Common myeloid progenitor, CD34-positive (primary cell): Measurements from ENCODE around the gene NXPH3.

ENCODE experiments used
- CTCF ChIA-PET: fragments of 350-600 bp; sonication (Branson Sonifier 250); formaldehyde crosslinking; loops from one replicate; lab custom pipeline; 2021; ENCODE audit warnings: antibody characterized with exemption; lab: Charles Lee
- POLR2A ChIA-PET: fragments of 350-600 bp; sonication (Branson Sonifier 250); formaldehyde crosslinking; loops from one replicate; lab custom pipeline; 2021; ENCODE audit warnings: antibody characterized with exemption; lab: Charles Lee
- DNase-seq, 3 donors: peaks; one replicate each; pipeline versions ENCODE4 v3.0.0 to v3.0.0-alpha.2; 2013
- H3K27ac ChIP-seq, 2 experiments: 1 replicate in 1 of 2; 2 replicates in 1 of 2; pipeline ENCODE4 v1.7.0; 2013; ENCODE audit warnings: inconsistent platforms in 2 of 2, low read length in 2 of 2, mild to moderate bottlenecking in 2 of 2, low read depth in 1 of 2, moderate library complexity in 1 of 2; ENCODE audit not compliant: severe bottlenecking in 2 of 2, insufficient read depth in 1 of 2, poor library complexity in 1 of 2
- H3K27me3 ChIP-seq, 5 experiments: replicated peaks in 2 of 5; 1 replicate in 3 of 5; 2 replicates in 2 of 5; pipeline versions ENCODE4 v1.6.1 to v1.7.0; 2013; ENCODE audit warnings: low read length in 4 of 5, mild to moderate bottlenecking in 2 of 5, moderate library complexity in 2 of 5, inconsistent platforms in 1 of 5; ENCODE audit not compliant: insufficient read depth in 5 of 5, control insufficient read depth in 4 of 5
- H3K36me3 ChIP-seq, 4 experiments: 1 replicate in 2 of 4; 2 replicates in 2 of 4; pipeline versions ENCODE4 v1.6.1 to v1.7.0; 2013; ENCODE audit warnings: low read length in 3 of 4, control low read depth in 1 of 4, mild to moderate bottlenecking in 1 of 4; ENCODE audit not compliant: control insufficient read depth in 4 of 4, insufficient read depth in 4 of 4
- H3K4me1 ChIP-seq, 4 experiments: 1 replicate in 3 of 4; 2 replicates in 1 of 4; pipeline versions ENCODE4 v1.6.1 to v1.7.1; 2013; ENCODE audit warnings: low read length in 3 of 4, mild to moderate bottlenecking in 3 of 4, control low read depth in 1 of 4, inconsistent platforms in 1 of 4, moderate library complexity in 1 of 4; ENCODE audit not compliant: control insufficient read depth in 4 of 4, insufficient read depth in 4 of 4; ENCODE audit errors: control extremely low read depth in 1 of 4
- H3K4me3 ChIP-seq, 7 experiments: 1 replicate in 4 of 7; 2 replicates in 3 of 7; pipeline versions ENCODE4 v1.5.1 to v1.7.0; 2013; ENCODE audit warnings: mild to moderate bottlenecking in 7 of 7, low read length in 6 of 7, moderate library complexity in 6 of 7, inconsistent platforms in 2 of 7, low read depth in 2 of 7, control low read depth in 1 of 7; ENCODE audit not compliant: insufficient read depth in 4 of 7, control insufficient read depth in 1 of 7; ENCODE audit errors: extremely low read depth in 1 of 7
- H3K9me3 ChIP-seq, 5 experiments: 1 replicate in 4 of 5; 2 replicates in 1 of 5; pipeline versions ENCODE4 v1.6.1 to v1.7.1; 2013; ENCODE audit warnings: low read length in 4 of 5, mild to moderate bottlenecking in 2 of 5, inconsistent platforms in 1 of 5, low read depth in 1 of 5, moderate library complexity in 1 of 5; ENCODE audit not compliant: control insufficient read depth in 4 of 5, insufficient read depth in 2 of 5; ENCODE audit errors: control extremely low read depth in 1 of 5
- WGBS: methylation state at CpG from one replicate; pipeline ENCODE4 v1.1.5; 2013; ENCODE audit not compliant: insufficient coverage; 5-methylcytosine and 5-hydroxymethylcytosine counted together

NXPH3 gene

GRCh38 chr17:49574945-49575678, 559 bp upstream of the NXPH3 start:
- Histone ChIP-seq H3K4me1 (peaks cover 0 to 22% (median 20%) of the 10 kb centered on the region in 4 experiments), H3K36me3 (no peaks in the 10 kb centered on the region), H3K4me3 (peak overlapping the region in 4 of 7 experiments; percentile 45 to 80 (median 70)), H3K27ac (no peak overlapping the region), H3K9me3 (no peaks in the 10 kb centered on the region), H3K27me3 (peaks cover 0 to 61% (median 30%) of the 10 kb centered on the region in 5 experiments)
- CTCF ChIA-PET = interaction anchor here (0.5 to 9.3 kb wide), 7 partner anchors 13 to 422 kb away, joined by 3 to 277 read pairs (median 4); partner anchors contain the start of gene SLC35B1
- 9% methylated on average over 16 of the region's 29 CpGs for WGBS
- POLR2A ChIA-PET = interaction anchor here (0.6 to 1.2 kb wide), 4 partner anchors 14 to 133 kb away, joined by 3 to 5 read pairs (median 4); partner anchors contain the start of gene SLC35B1
- no peak for DNase-seq

GRCh38 chr17:49576088-49576916, 631 bp downstream of the NXPH3 start:
- no peak overlapping the region for H3K27ac ChIP-seq
- H3K4me1 ChIP-seq = peaks cover 0 to 18% (median 17%) of the 10 kb centered on the region in 4 experiments
- H3K9me3 ChIP-seq = no peaks in the 10 kb centered on the region
- H3K36me3 ChIP-seq = no peaks in the 10 kb centered on the region
- POLR2A ChIA-PET = interaction anchor here (0.7 to 1.2 kb wide), 3 partner anchors 113 to 132 kb away, joined by 3 to 5 read pairs (median 3); partner anchors contain the start of gene SLC35B1
- peak overlapping the region; percentile 35 to 80 (median 65) for H3K4me3 ChIP-seq
- WGBS = 0% methylated on average over 34 of the region's 68 CpGs
- peak in 2 of 3 donors; percentile 24 to 34 for DNase-seq
- CTCF ChIA-PET = interaction anchor here (0.8 to 9.3 kb wide), 8 partner anchors 12 to 123 kb away, joined by 3 to 277 read pairs (median 4); partner anchors contain the start of gene SLC35B1
- peaks cover 0 to 56% (median 29%) of the 10 kb centered on the region in 5 experiments for H3K27me3 ChIP-seq

GRCh38 chr17:49576917-49577649, 1.4 kb downstream of the NXPH3 start:
- Histone ChIP-seq H3K27me3 (peaks cover 0 to 54% (median 26%) of the 10 kb centered on the region in 5 experiments), H3K4me1 (peaks cover 0 to 18% (median 17%) of the 10 kb centered on the region in 4 experiments), H3K9me3 (no peaks in the 10 kb centered on the region), H3K27ac (no peak overlapping the region), H3K36me3 (no peaks in the 10 kb centered on the region), H3K4me3 (peak overlapping the region in 6 of 7 experiments; percentile 50 to 80 (median 66))
- POLR2A ChIA-PET = interaction anchor here (0.7 kb wide), 1 partner anchor 112 kb away, joined by 3 read pairs; no protein-coding TSS in a partner anchor
- DNase-seq = no peak
- CTCF ChIA-PET = interaction anchor here (0.8 to 9.3 kb wide), 5 partner anchors 11 to 122 kb away, joined by 3 to 277 read pairs (median 3); partner anchors contain the start of gene SLC35B1
- 45% methylated on average over 12 of the region's 22 CpGs for WGBS

- POLR2A ChIA-PET = no interaction called here
- Histone ChIP-seq H3K27me3 (peaks cover 0 to 54% (median 24%) of the 10 kb centered on the region in 5 experiments), H3K36me3 (no peaks in the 10 kb centered on the region), H3K4me3 (no peak overlapping the region), H3K4me1 (peaks cover 0 to 18% (median 17%) of the 10 kb centered on the region in 4 experiments), H3K9me3 (no peaks in the 10 kb centered on the region), H3K27ac (no peak overlapping the region)
- 89% methylated on average over 3 of the region's 3 CpGs for WGBS
- CTCF ChIA-PET = interaction anchor here (9.3 kb wide), 1 partner anchor 121 kb away, joined by 277 read pairs; the partner anchor contains the start of gene SLC35B1
- no peak for DNase-seq
Measured at GRCh38 chr17:49577650-49577934, 1.9 kb downstream of the NXPH3 start.

DNA sequence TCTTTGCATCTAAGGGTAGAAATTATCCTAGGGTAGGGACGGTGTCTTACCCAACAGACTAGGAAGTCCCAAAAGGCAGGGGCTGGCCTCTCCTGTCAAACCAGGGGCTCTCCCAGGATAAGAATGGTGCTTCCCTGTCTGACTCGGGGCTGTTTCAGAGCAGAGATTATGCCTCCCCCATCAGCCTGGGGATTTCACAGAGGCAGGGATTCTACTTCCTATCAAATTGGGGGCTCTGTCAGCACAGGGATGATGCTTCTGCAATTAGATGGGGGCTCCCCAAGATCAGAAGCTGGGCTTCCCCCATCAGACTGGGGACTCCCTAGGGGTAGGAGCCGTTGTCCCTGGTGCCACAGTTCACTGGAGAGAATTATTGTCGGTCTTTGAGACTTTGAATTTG, 2.3 kb downstream of the NXPH3 start:
- Histone ChIP-seq H3K4me1 (peaks cover 0 to 18% (median 17%) of the 10 kb centered on the region in 4 experiments), H3K27ac (no peak overlapping the region), H3K36me3 (no peaks in the 10 kb centered on the region), H3K4me3 (no peak overlapping the region), H3K27me3 (peaks cover 0 to 50% (median 24%) of the 10 kb centered on the region in 5 experiments), H3K9me3 (no peaks in the 10 kb centered on the region)
- 95% methylated on average over 4 of the region's 4 CpGs for WGBS
- no peak for DNase-seq
- CTCF ChIA-PET = interaction anchor here (1.9 kb wide), 1 partner anchor 8 kb away, joined by 8 read pairs; no protein-coding TSS in a partner anchor
- POLR2A ChIA-PET = no interaction called here

DNA sequence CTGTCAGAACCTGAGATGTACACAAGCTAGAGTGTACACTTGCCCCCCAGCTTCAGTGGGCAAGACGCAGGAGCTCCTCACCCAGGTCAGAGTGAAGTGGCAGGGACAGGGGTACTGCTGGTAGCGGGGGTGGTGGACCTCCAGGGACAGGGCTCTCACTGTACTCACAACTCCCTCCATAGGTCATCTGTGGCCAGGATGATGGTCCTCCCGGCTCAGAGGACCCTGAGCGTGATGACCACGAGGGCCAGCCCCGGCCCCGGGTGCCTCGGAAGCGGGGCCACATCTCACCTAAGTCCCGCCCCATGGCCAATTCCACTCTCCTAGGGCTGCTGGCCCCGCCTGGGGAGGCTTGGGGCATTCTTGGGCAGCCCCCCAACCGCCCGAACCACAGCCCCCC, 2.7 kb downstream of the NXPH3 start:
- Histone ChIP-seq H3K27ac (no peak overlapping the region), H3K36me3 (no peaks in the 10 kb centered on the region), H3K4me1 (peaks cover 0 to 18% (median 17%) of the 10 kb centered on the region in 4 experiments), H3K27me3 (peaks cover 0 to 46% (median 23%) of the 10 kb centered on the region in 5 experiments), H3K9me3 (no peaks in the 10 kb centered on the region), H3K4me3 (no peak overlapping the region)
- POLR2A ChIA-PET = no interaction called here
- no peak for DNase-seq
- 96% methylated on average over 12 of the region's 13 CpGs for WGBS
- CTCF ChIA-PET = interaction anchor here (1.9 kb wide), 1 partner anchor 8 kb away, joined by 8 read pairs; no protein-coding TSS in a partner anchor
